ENCODE measurements around the gene SH3RF3. TPM values are rescaled to one million over a fixed set of nuclear protein-coding genes. Genes with fewer than 3 reads are reported as not detected.
"Not testable (repeated sequence)": the region's sequence is repeated elsewhere in the genome, so short reads cannot be mapped to it uniquely, and the experiment has no call there.

The SH3RF3 gene
- total and polyA plus RNA-seq, 12 donors = 0.72 to 19.1 (median 12.2) TPM

GRCh38 chr2:109117780-109118179 lies 11.2 kb upstream of the SH3RF3 start:
- no peaks in the 10 kb centered on the region for H3K36me3 ChIP-seq (replicated peaks in 1 of 2)
- H3K27ac ChIP-seq = no peak overlapping the region
- 77 to 93% (median 88%) methylated on average over 3 to 4 of the region's 4 CpGs for WGBS, 4 donors
- no peak overlapping the region for H3K4me3 ChIP-seq
- no peaks in the 10 kb centered on the region for H3K9me3 ChIP-seq (replicated peaks in 1 of 3)
- DNase-seq = peak in 2 of 7 donors; percentile 5 to 9
- intact Hi-C loops (cut with DNase I) = no loop called here
- no peak for TF ChIP-seq CTCF (IDR thresholded peaks at IDR 0.05)
- TF ChIP-seq POLR2A (IDR thresholded peaks at IDR 0.05) = no peak
- H3K27me3 ChIP-seq = no peaks in the 10 kb centered on the region
- H3K4me1 ChIP-seq (replicated peaks in 1 of 2) = no peaks in the 10 kb centered on the region

- Histone ChIP-seq H3K9me3 (replicated peaks in 1 of 3) (no peaks in the 10 kb centered on the region), H3K4me1 (replicated peaks in 1 of 2) (no peaks in the 10 kb centered on the region), H3K4me3 (no peak overlapping the region), H3K27ac (no peak overlapping the region), H3K27me3 (no peaks in the 10 kb centered on the region), H3K36me3 (replicated peaks in 1 of 2) (no peaks in the 10 kb centered on the region)
- intact Hi-C loops (cut with DNase I) = no loop called here
- peak in 1 of 7 donors; percentile 8 for DNase-seq
- 77 to 87% (median 85%) methylated on average over 9 of the region's 9 CpGs for whole genome bisulfite sequencing, 4 donors
- TF ChIP-seq CTCF (IDR thresholded peaks at IDR 0.05) = no peak
- TF ChIP-seq POLR2A (IDR thresholded peaks at IDR 0.05) = no peak
These were observed 10.7 kb upstream of the SH3RF3 start for GRCh38 chr2:109118321-109118720.

GRCh38 chr2:109120166-109120565 lies 8.8 kb upstream of the SH3RF3 start:
- Histone ChIP-seq H3K9me3 (replicated peaks in 1 of 3) (no peaks in the 10 kb centered on the region), H3K4me3 (no peak overlapping the region), H3K27me3 (no peaks in the 10 kb centered on the region), H3K4me1 (replicated peaks in 1 of 2) (no peaks in the 10 kb centered on the region), H3K36me3 (replicated peaks in 1 of 2) (no peaks in the 10 kb centered on the region), H3K27ac (no peak overlapping the region)
- TF ChIP-seq CTCF (IDR thresholded peaks at IDR 0.05) (no peak), POLR2A (IDR thresholded peaks at IDR 0.05) (no peak)
- peak in 2 of 7 donors; percentile 10 to 38 for DNase-seq
- intact Hi-C loops (cut with DNase I) = loop anchor here in 1 of 2 donors (10.0 kb wide), 1 partner anchor 195 kb away; no protein-coding TSS in a partner anchor
- WGBS, 4 donors = 71 to 91% (median 89%) methylated on average over 3 of the region's 3 CpGs

GRCh38 chr2:109120686-109121085 lies 8.3 kb upstream of the SH3RF3 start:
- H3K27ac ChIP-seq; H3K9me3 ChIP-seq (replicated peaks in 1 of 3); H3K36me3 ChIP-seq (replicated peaks in 1 of 2); H3K4me3 ChIP-seq; H3K27me3 ChIP-seq; H3K4me1 ChIP-seq (replicated peaks in 1 of 2): not testable (repeated sequence)
- 84 to 90% (median 86%) methylated on average over 10 of the region's 10 CpGs for WGBS, 4 donors
- intact Hi-C loops (cut with DNase I) = loop anchor here in 1 of 2 donors (10.0 kb wide), 1 partner anchor 196 kb away; no protein-coding TSS in a partner anchor
- DNase-seq = peak in 2 of 7 donors; percentile 5 to 29

GRCh38 chr2:109123586-109124201 lies 5.3 kb upstream of the SH3RF3 start:
- intact Hi-C loops (cut with DNase I) = loop anchor here in 1 of 2 donors (10.0 kb wide), 1 partner anchor 199 kb away; no protein-coding TSS in a partner anchor
- peaks cover 4 to 9% of the 10 kb centered on the region in 2 donors for H3K4me1 ChIP-seq (replicated peaks in 1 of 2)
- no peak overlapping the region for H3K27ac ChIP-seq
- TF ChIP-seq POLR2A (IDR thresholded peaks at IDR 0.05) = no peak
- TF ChIP-seq CTCF (IDR thresholded peaks at IDR 0.05) = no peak
- H3K36me3 ChIP-seq (replicated peaks in 1 of 2) = no peaks in the 10 kb centered on the region
- no peaks in the 10 kb centered on the region for H3K27me3 ChIP-seq
- H3K9me3 ChIP-seq (replicated peaks in 1 of 3) = no peaks in the 10 kb centered on the region
- peak in 2 of 7 donors; percentile 12 to 33 for DNase-seq
- H3K4me3 ChIP-seq = no peak overlapping the region
- 91 to 93% (median 93%) methylated on average over 4 of the region's 4 CpGs for WGBS, 4 donors

Data from adrenal gland (tissue), 12 donors.